ELF-1 (cell line): Measurements from ENCODE around the gene NCKAP5L.
A peak's percentile ranks its signal among the peaks of the same experiment; 100 is the strongest.

Experiments
- DNase-seq: peaks from one replicate; pipeline ENCODE4 v3.0.0-alpha.2; 2016; ENCODE audit warnings: low read depth, low spot score

Gene NCKAP5L

DNA sequence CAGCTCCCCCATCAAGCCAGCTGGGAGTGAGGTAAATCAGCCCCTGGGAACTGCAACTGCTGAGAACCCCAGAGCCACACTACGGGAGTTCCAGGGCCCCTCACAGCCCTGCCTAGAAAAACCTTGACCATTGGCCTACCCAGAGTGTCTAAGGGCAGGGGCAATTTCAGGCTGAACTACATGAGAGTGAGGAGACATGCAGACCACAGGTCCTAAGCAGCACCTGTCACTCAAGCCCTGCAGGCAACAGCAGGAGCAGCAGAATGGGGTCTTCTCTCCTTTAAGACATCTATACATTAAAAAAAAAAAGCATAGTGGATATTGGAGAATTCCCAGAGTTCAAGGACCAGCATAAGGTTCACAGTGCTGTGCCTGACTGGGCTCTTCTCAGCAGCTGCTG lies 4.9 kb downstream of the NCKAP5L start:
- no peak for DNase-seq

DNA sequence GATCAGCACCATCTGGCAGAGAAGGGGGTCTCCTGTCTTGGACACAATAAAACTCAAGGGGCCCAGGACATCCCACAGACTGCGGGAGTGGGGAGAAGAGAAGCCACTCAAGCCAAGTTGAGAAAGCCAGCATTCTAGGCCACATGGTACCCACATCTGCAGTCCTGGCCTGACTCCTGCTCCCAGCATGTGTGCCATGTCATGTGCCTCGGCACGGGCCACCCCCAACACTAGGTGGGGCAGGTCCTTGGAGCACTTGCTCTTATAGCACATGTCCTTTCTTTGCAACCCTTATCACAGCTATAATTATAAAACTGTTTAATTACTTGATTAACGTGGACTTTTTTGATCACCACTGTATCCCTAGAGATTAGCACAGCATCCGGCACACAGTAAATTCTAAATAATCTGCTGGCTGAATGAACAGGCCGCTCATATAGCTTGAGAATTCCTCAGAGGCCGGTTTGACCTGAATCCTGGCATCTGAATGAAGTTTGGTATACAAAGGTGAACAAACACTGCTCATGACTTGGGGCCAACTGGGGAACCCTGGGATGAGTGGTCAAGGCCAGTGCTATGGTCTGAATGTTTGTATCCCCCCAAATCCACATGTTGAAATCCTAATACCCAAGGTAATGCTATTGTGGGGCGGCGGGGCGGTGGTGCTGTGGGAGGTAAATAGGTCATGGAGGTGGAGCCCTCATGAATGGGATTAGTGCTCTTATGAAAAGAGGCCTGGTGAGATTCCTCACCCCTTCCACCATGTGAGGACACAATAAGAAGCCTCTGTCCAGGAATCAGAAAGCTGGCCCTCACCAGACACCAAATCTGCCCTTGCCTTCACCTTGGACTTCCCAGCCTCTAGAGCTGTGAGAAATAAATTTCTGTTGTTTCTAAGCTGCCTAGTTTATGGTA lies 6.6 kb downstream of the NCKAP5L start:
- no peak for DNase-seq

DNA sequence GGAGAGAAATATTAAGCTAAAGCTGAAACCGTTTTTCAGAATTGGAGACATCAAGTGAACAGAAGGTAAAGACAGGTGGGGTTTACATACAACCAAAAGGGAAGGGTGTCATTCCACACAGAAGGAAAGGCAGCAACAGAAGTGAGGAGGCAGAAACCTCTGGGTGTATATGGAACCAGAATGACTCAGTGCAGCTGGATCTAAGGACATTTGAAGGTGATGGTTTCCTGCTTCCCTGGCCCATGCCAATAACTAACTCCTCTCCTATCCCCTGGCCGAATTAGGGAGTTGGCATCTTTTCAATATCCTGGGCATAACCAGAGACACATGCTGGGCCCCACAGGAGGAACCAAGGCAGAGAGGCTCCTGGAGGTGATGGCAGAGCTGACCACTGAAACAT lies 8.4 kb downstream of the NCKAP5L start:
- no peak for DNase-seq

DNA sequence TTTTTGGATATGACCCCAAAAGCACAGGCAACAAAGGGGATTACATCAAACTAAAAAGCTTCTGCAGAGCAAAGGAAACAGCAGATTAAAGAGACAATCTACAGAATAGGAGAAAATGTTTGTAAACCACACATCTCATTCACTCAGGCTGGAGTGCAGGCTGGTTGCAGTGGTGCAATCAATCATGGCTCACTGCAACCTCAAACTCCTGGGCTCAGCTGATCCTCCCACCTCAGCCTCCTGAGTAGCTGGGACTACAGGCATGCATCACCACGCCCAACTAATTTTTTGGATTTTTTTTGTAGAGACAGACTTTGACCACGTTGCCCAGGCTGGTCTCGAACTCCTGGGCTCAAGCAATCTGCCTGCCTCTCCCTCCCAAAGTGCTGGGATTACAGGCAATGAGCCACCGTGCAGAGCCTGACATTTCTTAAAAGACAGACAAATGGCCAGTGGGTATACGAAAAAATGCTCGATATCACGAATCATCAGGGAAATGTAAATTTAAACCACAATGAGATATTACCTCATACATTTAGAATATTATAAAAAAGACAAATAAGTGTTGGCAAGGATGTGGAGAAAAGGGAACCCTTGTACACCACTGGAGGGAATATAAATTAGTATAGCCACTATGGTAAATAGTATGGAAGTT lies 9.8 kb downstream of the NCKAP5L start:
- DNase-seq, result no peak

DNA sequence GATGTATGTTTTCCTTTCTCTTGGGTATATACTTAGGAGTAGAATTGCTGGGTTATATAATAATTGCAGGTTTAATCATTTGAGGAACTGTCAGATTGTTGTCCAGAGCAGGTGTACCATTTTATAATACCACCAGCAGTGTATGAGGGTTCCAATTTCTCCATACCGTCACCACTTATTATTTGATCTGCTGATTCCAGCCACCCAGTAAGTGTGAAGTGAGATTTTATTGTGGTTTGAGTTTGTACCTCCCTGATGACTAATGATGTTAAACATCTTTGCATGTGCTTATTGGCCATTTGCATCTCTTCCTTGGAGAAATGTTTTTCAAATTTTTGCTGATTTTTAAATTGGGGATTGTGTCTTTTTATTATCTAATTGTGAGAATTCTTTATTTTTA lies 15.1 kb downstream of the NCKAP5L start:
- no peak for DNase-seq

DNA sequence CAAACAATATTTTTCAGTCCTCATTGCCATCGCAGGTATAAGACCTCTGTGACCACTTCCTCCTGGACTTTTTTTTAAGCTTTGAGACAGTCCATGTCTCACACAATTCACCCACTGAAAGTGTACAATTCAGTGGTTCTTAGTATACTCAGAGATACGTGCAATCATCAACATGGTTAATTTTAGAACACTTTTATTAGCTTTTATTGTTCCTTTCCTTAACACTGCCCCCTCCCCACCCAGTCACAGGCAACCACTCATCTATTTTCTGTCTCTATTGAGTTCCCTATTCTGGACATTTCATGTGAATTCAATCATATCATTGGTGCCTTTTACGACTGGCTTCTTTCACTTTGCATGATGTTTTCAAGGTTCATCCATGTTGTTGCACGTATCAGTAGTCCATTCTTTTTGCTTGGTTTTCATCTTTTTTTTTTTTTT lies 16.2 kb downstream of the NCKAP5L start:
- DNase-seq, result no peak

DNA sequence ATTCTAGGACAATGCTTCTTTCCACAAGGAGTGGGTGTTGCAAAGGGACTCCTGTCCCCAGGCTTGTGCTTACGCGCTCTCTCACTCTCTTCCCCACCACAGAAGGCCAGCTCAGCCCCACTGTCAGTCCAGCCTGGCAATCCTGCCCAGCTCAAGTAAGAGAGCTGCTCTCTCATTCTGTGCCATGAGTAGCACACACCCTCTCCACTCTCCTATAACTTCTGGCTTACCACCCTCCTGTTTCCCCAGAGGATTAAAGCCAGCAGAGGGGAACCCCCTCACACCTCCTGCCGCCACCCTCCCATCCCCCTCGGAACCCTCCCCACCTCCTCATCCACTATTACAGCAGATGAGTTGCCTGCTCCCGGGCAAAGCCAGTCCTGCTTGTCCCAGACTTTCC lies 17.1 kb downstream of the NCKAP5L start:
- no peak for DNase-seq

DNA sequence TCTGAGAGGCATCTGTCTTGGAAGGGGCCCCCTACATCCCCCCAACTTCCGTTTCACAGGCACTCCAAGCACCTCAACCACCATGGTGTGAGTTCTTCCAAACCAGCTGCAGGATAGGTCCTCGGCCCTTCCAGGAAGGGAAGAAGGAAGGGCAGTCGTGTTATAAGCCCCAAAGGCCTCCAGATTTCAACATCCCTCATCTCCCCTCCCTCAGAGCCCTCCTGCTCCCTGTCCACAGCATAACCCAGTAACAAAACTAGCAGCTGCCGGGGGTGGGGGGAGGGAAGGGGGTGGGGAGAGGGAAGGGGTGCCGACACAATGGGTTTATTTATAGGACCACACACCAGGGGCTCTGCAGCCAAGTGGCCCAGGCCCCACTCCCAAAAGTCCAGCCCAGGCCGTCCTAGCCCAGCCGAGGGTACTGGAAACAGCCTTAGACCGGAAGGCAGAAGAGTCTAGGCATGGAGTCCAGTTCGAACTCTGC lies 18.3 kb downstream of the NCKAP5L start:
- DNase-seq, result no peak

DNA sequence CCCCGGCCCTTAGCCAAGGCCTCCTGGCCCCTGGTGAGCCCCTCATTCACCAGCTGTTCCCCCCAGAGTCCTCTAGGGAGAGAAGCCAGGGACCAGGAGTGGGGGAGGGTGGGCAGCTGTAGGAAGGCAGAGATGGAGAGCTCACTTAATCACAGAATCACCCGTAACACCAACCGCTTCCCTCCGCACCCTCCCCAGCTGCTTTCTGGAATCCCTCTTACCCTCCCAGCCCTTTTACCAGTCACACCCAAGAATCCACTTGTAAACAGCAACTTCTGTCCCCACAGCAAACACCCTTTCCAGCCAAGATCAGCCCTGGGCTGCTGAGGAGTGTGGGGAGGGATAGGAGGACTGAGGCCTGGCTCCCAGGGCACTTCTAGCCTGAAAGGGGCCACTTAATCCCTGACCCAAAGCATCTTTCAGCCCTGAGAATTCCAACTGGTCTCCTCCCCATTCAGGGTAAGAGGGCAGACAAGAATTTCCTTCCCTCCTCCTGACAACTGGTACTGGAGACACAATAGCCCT lies 18.8 kb downstream of the NCKAP5L start:
- peak; percentile 56 for DNase-seq

DNA sequence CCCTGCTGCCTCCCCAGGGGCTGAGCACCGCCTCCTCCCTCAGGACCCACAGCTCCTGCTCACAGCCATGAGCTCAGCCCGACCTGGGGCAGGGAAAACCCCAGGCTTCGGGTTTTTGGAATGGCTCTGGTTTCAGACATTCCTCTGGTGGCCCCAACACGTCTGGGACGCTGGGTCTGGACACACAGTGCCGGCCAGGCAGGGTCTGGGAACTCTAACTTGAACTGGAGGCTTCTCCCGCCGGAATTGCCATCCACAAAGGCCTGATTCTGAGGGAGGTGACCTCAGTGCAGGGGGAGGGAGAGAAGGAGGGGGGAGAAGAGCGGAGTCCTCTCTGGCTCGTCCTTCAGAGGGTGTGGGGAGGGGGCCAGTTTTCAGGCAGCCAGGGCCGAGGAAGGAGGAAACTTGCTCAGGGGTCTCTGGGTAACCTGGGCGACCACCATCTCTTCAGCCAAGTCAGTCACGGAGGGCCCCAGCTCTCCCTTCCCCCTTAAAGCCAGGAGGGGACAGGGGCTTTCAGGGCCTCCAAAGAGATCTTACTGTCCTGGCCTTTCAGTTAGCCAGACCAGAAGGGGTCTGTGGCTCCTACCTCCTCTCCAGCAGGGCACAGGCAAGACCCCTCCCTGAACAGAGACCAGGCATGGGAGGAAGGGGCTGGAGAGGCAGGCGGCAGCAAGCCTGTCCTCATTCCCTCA lies 19.4 kb downstream of the NCKAP5L start:
- DNase-seq, result peak; percentile 82

DNA sequence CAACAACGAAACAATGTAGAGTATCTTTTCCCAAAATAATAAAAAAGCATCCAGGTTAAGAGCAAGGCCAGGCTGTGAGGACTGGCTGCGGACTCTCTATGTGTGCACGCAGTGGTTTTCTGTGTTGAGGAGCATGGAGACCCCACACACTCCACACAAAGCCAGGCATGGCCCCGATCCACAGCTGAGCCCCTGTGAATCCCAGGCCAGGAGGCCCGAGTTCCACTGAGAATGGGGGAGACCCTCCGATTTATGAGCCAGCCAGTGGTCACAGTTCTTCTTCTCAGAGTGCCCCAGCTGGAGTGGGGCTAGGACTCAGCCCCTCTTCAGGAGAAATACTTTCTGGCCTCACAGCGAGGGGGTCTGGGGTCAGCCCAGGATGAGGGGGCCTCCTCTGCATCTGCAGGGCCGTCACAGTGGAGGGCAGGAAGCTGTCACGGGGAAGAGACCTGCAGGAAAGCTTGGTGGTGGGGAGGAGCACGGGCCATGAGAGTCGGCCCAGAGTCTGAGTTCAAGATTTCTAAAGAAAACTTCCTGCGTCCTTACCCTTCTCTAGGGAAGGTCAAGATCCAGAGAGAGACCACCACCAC lies 20.1 kb downstream of the NCKAP5L start:
- DNase-seq, result no peak

DNA sequence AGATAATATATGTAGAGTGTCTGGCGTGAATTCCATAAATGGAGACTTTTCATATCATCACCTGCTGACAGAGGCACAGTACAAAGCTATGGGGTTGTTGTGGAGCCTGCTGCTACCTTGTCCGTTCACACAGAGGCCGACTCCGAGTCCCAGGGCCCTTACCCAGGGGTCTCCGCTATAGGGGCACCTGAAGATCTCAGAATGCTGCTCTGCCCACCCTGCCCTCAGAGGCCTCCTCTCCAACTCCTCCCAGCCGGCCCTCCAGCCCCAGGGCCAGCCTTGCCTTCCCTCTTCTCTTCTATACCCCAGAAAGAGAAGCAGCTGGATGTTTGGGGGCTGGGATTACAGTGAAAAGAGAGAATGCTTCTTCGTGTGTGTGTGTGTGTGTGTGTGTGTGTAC lies 21.3 kb downstream of the NCKAP5L start:
- DNase-seq, result no peak

DNA sequence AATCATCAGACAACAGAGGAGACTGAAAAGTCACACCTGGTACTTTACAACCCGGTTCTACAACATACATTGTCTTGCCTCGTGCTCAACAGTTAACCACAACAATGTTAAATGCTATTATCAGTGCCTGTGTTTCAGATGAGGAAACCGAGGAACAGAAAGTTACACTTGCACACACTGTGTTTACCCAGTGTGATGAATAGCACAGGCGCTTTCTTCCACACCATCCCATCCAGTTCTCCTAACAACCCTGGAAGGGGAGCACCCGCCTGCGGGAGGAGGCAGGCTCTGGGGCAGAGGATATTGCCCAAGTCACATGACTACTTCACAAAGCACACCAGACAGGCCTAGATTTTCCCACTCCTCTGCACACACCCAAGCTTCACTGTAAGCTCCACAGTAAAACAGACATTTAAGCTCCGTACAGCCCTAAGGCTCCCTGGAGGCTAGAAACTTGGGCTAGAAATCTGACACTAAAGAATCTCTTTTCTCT lies 21.8 kb downstream of the NCKAP5L start:
- peak; percentile 49 for DNase-seq

DNA sequence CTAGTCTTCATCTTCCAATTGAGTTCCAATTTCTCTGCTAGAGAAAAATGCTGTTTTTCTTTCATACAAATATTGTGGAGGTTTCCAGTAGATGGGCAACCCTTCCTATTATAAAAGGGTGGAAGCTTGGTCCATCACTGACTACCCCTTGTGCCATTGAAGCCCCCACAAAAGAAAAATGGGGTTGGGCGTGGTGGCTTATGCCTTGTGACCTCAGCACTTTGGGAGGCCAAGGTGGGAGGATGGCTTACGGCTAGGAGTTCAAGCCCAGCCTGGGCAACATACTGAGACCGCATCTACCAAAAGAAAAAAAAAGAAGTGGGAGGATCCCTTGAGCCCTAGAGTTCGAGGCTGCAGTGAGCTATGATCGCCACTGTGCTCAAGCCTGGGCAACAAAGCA lies 22.8 kb downstream of the NCKAP5L start:
- no peak for DNase-seq

DNA sequence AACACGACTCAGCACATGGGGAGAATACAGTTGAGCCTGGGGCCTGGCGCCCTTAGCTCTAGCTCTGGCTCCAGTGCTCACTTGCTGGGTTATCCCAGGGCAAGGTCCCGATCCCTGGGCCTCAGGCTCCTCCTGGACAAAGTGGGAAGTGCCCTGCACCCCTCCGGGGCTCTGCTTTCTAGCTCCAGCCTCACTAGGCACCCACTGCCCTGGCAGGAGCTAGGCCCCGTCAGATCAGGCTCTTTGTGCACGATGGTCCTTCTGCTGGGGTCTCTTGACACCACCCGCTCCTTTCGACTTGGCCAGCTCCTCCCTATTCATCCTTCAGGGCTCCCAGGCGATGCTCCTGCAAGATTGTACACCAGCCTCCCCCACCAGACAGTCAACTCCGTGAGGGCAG lies 23.4 kb downstream of the NCKAP5L start:
- no peak for DNase-seq

DNA sequence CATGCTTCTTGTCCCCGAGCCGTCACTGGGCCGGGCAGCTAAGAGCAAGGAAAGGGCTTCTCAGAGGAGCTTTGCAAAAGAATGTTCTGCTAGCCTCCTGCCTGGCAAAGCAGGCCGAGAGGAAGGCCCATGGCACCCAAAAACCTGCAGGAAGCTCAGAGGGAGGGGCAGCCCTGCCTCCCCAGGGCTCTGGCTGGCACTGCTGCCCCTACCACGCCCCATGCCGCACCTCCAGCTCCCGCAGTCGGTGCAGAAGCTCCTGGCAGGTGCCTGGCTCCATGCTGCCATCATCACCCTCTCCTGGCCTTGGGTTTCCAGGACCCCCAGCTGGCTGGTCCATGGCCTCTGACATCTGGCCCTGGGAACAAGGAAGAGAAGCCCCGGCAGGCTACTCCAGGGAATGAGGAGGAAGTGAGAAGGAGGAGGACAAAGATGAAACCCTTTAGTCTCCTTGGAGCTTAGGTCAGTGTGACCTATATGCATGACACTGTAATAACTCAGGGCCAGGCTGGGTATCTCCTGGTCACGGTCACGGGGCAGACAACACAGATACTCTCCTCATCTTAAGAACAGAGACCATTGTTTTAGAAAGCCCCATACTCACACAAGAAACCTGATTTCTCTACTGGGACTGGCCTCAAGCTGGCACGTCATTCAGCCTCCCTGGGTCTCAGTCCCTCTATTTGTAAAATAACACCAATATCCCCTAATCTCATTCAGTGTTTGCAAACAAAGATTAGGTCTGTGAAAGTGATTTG lies 24.3 kb downstream of the NCKAP5L start:
- no peak for DNase-seq

DNA sequence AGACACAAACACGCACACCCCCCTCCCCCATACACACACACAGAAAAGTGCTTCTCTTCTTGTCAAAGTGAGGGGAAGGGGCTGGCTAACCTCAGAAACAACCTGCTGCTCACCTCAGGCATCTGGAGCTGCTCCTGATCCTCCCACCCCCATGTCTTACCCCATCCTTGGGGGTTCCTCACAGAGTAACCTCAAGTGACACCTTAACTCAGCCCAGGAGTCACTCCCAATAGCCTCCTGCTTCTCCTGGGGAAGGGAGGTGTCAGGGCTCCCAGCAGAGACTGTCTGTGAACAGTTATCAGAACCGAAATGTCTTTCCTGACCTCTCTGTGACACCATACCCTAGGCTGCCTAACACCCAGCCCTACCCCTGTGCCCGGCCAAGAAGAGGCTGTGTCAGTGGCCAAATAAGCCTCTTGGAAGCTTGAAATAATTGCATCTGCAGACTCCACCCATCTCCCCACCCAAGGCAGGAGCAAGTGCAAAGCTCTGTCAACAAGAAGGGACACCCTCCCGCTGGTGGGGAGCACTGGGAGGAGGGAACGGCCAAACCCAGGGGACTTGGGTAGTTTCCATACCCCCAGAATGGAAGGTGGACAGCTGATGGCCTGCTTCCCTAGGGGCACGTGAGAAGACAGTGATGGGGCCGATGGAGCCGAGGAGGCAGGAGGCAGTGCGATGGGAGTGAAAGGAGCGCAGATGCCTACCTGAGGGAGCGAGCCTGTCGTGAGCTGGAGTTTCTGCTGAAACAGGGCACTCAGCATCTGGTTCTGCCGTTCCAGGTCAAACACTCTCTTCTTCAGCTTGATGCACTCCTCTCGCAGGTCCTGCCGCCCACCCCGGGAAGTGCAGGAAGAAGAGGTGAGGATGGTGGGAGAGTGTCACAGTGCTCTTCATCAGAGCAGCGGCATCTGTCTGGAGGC lies 26.8 kb downstream of the NCKAP5L start:
- no peak for DNase-seq

DNA sequence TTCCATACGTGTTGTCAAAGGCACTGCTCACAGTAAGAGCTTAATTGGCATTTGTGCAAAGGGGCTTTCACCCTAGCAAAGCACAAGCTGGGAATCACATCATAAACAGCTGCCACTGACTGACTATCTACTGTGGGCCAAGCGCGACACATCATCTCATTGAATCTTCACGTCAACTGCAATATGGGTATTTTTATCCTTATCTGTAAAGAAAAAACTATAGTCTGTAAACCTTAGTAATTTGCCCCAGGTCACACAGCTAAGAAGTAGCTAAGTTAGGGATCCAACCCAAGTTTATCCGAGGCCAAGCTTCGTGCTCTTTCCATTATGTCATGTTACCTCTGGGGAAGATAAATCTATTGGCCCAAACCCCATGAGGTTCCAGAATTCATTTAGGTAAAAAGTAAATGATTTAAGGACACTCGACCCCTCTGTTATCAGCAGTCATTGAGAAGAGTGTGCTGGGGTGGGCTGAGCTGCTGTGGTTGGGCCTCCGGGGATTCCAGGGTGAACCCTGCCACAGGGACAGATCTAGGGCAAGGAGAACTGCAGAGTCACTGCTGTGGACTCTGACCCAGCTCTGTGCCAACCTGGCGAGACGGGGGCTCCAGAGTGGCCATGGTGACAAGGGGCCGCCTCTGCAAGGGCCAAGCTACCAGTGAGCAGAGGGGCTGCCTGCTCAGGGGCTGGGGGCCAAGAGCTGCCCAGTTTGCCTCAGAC lies 27.6 kb downstream of the NCKAP5L start:
- DNase-seq, result no peak

DNA sequence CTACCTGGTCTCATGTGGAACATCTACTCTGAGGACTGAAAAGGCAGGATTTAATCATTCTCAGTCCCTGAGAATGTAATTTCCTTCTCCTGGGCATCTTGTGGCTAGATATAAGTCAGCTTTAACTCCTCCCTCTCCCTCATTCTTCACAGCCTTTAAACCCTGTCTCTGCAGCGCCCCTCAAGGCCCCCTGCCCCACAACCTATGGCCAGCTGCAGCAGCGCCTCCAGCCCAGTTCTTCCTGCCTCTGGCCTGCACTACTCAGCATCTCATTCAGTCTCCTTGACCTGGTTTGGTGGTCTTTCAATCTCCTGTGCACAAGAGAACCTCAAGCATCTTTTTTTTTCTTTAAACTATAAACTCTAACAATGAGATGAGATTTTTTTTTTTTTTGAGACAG lies 29.3 kb downstream of the NCKAP5L start:
- DNase-seq, result no peak
